Kidney epithelial cell (primary cell): ENCODE data around the gene ALDH18A1. TPM values are rescaled to one million over a fixed set of nuclear protein-coding genes. Genes with fewer than 3 reads are reported as not detected.
"Not testable (repeated sequence)": the region's sequence is repeated elsewhere in the genome, so short reads cannot be mapped to it uniquely, and the experiment has no call there.

Experiments
- DNase-seq: peaks from one replicate; pipeline ENCODE4 v3.0.0-alpha.2; 2010; ENCODE audit warnings: low read depth
- H3K27me3 ChIP-seq: 2 replicates; pipeline ENCODE4 v1.6.0; 2011; ENCODE audit warnings: low read length; ENCODE audit not compliant: control insufficient read depth, insufficient read depth
- H3K36me3 ChIP-seq: 2 replicates; pipeline ENCODE4 v1.5.1; 2011; ENCODE audit warnings: low read length; ENCODE audit not compliant: control insufficient read depth, insufficient read depth
- H3K4me3 ChIP-seq: 2 replicates; pipeline ENCODE4 v1.5.1; 2011; ENCODE audit warnings: low read depth, mild to moderate bottlenecking, control low read depth, low read length
- total RNA-seq: library from RNA; depleted of rRNA; stranded (reverse); fragments of >200 nt; gene quantifications from 2 replicates; pipeline ENCODE4 v1.2.3, GENCODE V29; 2015
- TF ChIP-seq, protein P1 (sequence below): IDR thresholded peaks from 2 replicates; pipeline ENCODE4 v1.5.1; 2011; ENCODE audit warnings: mild to moderate bottlenecking, moderate library complexity, low read length, control low read depth, inconsistent platforms; ENCODE audit not compliant: insufficient read depth, poor library complexity, severe bottlenecking

Gene ALDH18A1
- total RNA-seq, 1 donor from 2014 or later: 51.2 TPM

DNA sequence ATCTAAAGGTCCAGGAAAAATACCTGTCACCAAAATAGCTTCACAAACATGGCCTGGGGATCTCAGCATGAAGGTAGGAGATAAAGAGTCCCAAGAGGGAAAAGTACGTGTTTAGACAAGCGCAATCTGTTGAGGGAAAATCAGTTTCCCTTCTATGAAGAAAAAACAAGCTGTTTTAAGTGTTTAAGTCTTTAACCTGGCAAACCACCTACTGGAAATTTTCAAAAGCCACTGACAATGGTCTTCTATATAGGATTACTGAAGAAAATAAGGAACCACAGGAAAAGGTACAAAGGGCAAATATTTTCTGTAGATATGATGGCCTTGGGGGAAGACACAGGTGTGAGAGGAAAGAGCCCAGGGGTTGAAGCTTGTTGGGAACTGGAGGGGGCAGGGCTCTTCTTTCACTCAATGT lies 21.2 kb downstream of the ALDH18A1 start:
- TF ChIP-seq, protein P1, sequence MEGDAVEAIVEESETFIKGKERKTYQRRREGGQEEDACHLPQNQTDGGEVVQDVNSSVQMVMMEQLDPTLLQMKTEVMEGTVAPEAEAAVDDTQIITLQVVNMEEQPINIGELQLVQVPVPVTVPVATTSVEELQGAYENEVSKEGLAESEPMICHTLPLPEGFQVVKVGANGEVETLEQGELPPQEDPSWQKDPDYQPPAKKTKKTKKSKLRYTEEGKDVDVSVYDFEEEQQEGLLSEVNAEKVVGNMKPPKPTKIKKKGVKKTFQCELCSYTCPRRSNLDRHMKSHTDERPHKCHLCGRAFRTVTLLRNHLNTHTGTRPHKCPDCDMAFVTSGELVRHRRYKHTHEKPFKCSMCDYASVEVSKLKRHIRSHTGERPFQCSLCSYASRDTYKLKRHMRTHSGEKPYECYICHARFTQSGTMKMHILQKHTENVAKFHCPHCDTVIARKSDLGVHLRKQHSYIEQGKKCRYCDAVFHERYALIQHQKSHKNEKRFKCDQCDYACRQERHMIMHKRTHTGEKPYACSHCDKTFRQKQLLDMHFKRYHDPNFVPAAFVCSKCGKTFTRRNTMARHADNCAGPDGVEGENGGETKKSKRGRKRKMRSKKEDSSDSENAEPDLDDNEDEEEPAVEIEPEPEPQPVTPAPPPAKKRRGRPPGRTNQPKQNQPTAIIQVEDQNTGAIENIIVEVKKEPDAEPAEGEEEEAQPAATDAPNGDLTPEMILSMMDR: no peak
- Histone ChIP-seq H3K27me3 (no peaks in the 10 kb centered on the region), H3K36me3 (peaks cover 10% of the 10 kb centered on the region), H3K4me3 (no peak overlapping the region)
- DNase-seq: no peak

DNA sequence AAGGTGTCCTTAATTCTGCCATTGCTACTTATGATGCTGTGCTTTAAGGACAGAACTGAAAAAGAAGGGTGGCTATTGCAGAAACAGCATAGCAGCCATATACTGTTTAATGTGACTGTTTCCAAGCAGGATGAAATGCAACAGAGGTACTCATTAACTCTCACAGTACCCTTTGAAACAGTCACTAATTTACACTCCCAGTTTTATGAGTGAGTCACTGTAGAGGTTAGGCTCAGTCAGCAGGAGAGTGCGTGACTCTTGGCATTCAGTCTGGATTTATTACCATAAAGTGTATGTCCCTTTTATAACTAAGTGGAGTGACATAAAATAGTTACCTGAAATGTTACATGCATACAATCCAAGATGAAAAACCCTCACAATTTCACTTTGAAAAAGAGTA lies 27.7 kb downstream of the ALDH18A1 start:
- Histone ChIP-seq H3K27me3 (no peaks in the 10 kb centered on the region), H3K4me3 (no peak overlapping the region), H3K36me3 (peaks cover 6% of the 10 kb centered on the region)
- TF ChIP-seq, protein P1: no peak
- peak; percentile 70 for DNase-seq

- no peak for DNase-seq
- TF ChIP-seq, protein P1: no peak
- Histone ChIP-seq H3K4me3 (no peak overlapping the region), H3K27me3 (no peaks in the 10 kb centered on the region), H3K36me3 (peaks cover 5% of the 10 kb centered on the region)
These were observed 30.0 kb downstream of the ALDH18A1 start for GRCh38 chr10:95626500-95626899.

DNA sequence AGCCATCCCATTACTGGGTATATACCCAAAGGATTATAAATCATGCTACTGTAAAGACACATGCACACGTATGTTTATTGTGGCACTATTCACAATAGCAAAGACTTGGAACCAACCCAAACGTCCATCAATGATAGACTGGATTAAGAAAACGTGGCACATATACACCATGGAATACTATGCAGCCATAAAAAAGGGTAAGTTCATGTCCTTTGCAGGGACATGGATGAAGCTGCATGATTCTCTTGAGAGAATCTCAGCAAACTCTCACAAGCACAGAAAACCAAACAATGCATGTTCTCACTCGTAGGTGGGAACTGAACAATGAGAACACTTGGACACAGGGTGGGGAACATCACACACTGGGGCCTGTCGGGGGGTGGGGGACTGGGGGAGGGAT lies 36.1 kb downstream of the ALDH18A1 start:
- not testable (repeated sequence) for H3K27me3 ChIP-seq, H3K4me3 ChIP-seq, H3K36me3 ChIP-seq, DNase-seq

DNA sequence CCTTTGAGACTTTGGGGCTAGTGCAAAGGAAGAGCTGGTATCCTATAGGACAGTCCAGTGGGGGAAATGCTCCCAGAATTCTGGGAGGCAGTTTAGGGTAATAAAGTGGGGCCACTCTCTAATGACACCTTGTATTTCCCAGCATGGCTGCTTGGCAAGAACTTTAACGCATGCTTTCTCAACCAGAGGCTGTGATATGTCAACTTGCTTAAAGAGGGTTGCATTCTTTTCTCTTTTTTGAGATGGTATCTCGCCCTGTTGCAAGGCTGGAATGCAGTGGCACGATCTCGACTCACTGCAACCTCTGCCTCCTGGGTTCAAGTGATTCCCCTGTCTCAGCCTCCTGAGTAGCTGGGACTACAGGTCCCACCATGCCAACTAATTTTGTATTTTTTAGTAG lies 38.4 kb downstream of the ALDH18A1 start:
- no peak for DNase-seq
- Histone ChIP-seq H3K36me3 (no peaks in the 10 kb centered on the region), H3K4me3 (no peak overlapping the region), H3K27me3 (no peaks in the 10 kb centered on the region)
- TF ChIP-seq, protein P1: no peak

DNA sequence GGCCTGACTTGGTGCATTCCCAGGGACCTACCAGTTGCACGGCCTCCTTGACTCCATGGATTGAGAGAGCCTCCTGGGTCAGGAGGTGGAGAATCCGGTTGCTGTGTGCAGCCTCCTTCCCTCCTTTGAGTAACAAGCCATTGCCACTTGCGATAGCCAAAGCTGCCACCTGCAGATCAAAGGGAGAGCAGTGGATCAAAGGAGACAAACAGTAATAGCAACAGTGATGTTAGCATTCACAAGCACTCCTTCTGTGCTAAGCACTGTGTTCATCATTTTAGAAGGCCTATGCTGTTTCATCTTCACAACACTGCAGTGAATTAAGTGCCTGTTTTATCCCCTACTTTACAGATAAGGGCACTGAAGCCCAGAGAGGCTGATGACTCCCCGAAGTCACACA lies 40.1 kb downstream of the ALDH18A1 start:
- TF ChIP-seq, protein P1: no peak
- DNase-seq: no peak
- H3K36me3 ChIP-seq: no peaks in the 10 kb centered on the region

GRCh38 chr10:95613330-95613729 lies 43.2 kb downstream of the ALDH18A1 start:
- TF ChIP-seq, protein P1: no peak
- no peaks in the 10 kb centered on the region for H3K36me3 ChIP-seq
- DNase-seq: no peak
- no peak overlapping the region for H3K4me3 ChIP-seq
- no peaks in the 10 kb centered on the region for H3K27me3 ChIP-seq

More for the DNA sequence above, 40.1 kb downstream of the ALDH18A1 start:
- Histone ChIP-seq H3K27me3 (no peaks in the 10 kb centered on the region), H3K4me3 (no peak overlapping the region)
